HepG2 (cell line): Measurements from ENCODE around the gene NEAT1. TPM values are rescaled to one million over a fixed set of nuclear protein-coding genes. Genes with fewer than 3 reads are reported as not detected.

Experiments used
- ATF4 ChIP-seq, 2 experiments: fragments of 450-650 bp in 1 of 2; sonication (generic) in 1 of 2; formaldehyde crosslinking; IDR thresholded peaks; 2 replicates each; pipeline versions ENCODE4 v1.5.0 to v1.8.0; 2020 to 2022; ENCODE audit warnings: mild to moderate bottlenecking in 1 of 2, missing genetic modification reagents in 1 of 2
- CBX2 ChIP-seq, 2 experiments: fragments of 200-600 bp in 1 of 2; sonication (generic); formaldehyde crosslinking in 1 of 2; IDR thresholded peaks; 2 replicates each; pipeline versions ENCODE4 v1.7.0 to v1.8.1; 2018 to 2022; ENCODE audit warnings: low read depth in 2 of 2, low read length in 1 of 2, mild to moderate bottlenecking in 1 of 2, missing genetic modification reagents in 1 of 2
- CEBPZ ChIP-seq: IDR thresholded peaks from 2 replicates; pipeline ENCODE4 v1.6.1; 2012; ENCODE audit warnings: low read length, improper control_type of control experiment
- FIP1L1 ChIP-seq: fragments of 200-400 bp; formaldehyde crosslinking; IDR thresholded peaks from 2 replicates; pipeline ENCODE4 v1.6.1; 2018; ENCODE audit warnings: low read depth, mild to moderate bottlenecking, low read length, moderate library complexity, borderline replicate concordance; ENCODE audit not compliant: insufficient read depth
- KLF16 ChIP-seq, 2 experiments: sonication (generic) in 1 of 2; formaldehyde crosslinking in 1 of 2; IDR thresholded peaks; 2 replicates each; pipeline versions ENCODE4 v1.6.1 to v1.8.0; 2016 to 2023; ENCODE audit warnings: missing genetic modification reagents in 2 of 2, missing compliant biosample characterization in 1 of 2
- MAX ChIP-seq: IDR thresholded peaks from 2 replicates; pipeline ENCODE4 v1.6.1; 2012; ENCODE audit warnings: inconsistent platforms
- PRDM4 ChIP-seq: sonication (generic); formaldehyde crosslinking; IDR thresholded peaks from 2 replicates; pipeline ENCODE4 v1.9.0; 2021; ENCODE audit warnings: missing genetic modification reagents, borderline replicate concordance
- RBM39 ChIP-seq: fragments of 200-400 bp; formaldehyde crosslinking; IDR thresholded peaks from one replicate; pipeline ENCODE4 v1.6.1; 2018; ENCODE audit warnings: antibody characterized with exemption, mild to moderate bottlenecking, low read depth, low read length; ENCODE audit not compliant: poor library complexity, severe bottlenecking
- SIN3B ChIP-seq: fragments of 150-350 bp; IDR thresholded peaks from 2 replicates; pipeline ENCODE4 v1.6.1; 2014; ENCODE audit warnings: low read length
- SIX4 ChIP-seq: sonication (generic); formaldehyde crosslinking; IDR thresholded peaks from 2 replicates; pipeline ENCODE4 v1.4.0; 2020; ENCODE audit warnings: missing genetic modification reagents
- SMAD3 ChIP-seq: sonication (generic); formaldehyde crosslinking; IDR thresholded peaks from 2 replicates; pipeline ENCODE4 v1.4.0; 2020; ENCODE audit warnings: missing genetic modification reagents
- ZC3H13 ChIP-seq: sonication (generic); formaldehyde crosslinking; IDR thresholded peaks from 2 replicates; pipeline ENCODE4 v1.8.1; 2023; ENCODE audit warnings: mild to moderate bottlenecking, missing genetic modification reagents, moderate library complexity
- ZNF251 ChIP-seq: sonication (generic); formaldehyde crosslinking; IDR thresholded peaks from 2 replicates; pipeline ENCODE4 v1.9.0; 2021; ENCODE audit warnings: mild to moderate bottlenecking, missing genetic modification reagents
- ZNF367 ChIP-seq: sonication (generic); formaldehyde crosslinking; IDR thresholded peaks from 2 replicates; pipeline ENCODE4 v1.4.0; 2020; ENCODE audit warnings: missing genetic modification reagents, borderline replicate concordance
- ZNF572 ChIP-seq: sonication (generic); formaldehyde crosslinking; IDR thresholded peaks from 2 replicates; pipeline ENCODE4 v1.5.1; 2020; ENCODE audit warnings: mild to moderate bottlenecking, missing genetic modification reagents
- ZNF746 ChIP-seq: sonication (generic); formaldehyde crosslinking; IDR thresholded peaks from 2 replicates; pipeline ENCODE4 v1.8.0; 2022; ENCODE audit warnings: mild to moderate bottlenecking, missing genetic modification reagents
- polyA plus RNA-seq, 8 experiments: library from polyadenylated mRNA; depleted of rRNA in 3 of 8; stranded (reverse) in 7 of 8; unstranded in 1 of 8; fragments of >200 nt; fragmentation: Illumina TruSeq in 4 of 8; extraction: Trizol in 4 of 8; gene quantifications; 2 replicates each; pipeline versions ENCODE4 v1.2.1 to v1.2.3, GENCODE V29; 2011 to 2016; ENCODE audit warnings: low read depth in 4 of 8, missing spikeins in 1 of 8, mixed read lengths in 1 of 8; ENCODE audit not compliant: insufficient read depth in 1 of 8
- total RNA-seq, 5 experiments: library from RNA; depleted of rRNA; stranded (reverse); fragments of >200 nt; fragmentation: Illumina TruSeq; extraction: Trizol; gene quantifications; 2 replicates each; pipeline ENCODE4 v1.2.3, GENCODE V29; 2016; ENCODE audit warnings: low read depth in 1 of 5
- TF ChIP-seq, protein P1 (sequence below): sonication (generic); formaldehyde crosslinking; IDR thresholded peaks from 2 replicates; pipeline ENCODE4 v1.4.0; 2020; ENCODE audit warnings: missing genetic modification reagents

Gene NEAT1
- total and polyA plus RNA-seq, 2 of the 13 experiments (the other 11 are each of a cell fraction or from before 2014, with no cell fraction given), result 20.5 to 41.2 TPM

GRCh38 chr11:65425971-65426838 is 3.6 kb downstream of the NEAT1 start (continued):
- peak in 1 of 2 experiments; percentile 84; a peak in 2 of 4 replicates for TF ChIP-seq ATF4 (CRISPR knock-in tag; IDR thresholded peaks at IDR 0.05)
- no peak for TF ChIP-seq SIN3B
- no peak for TF ChIP-seq FIP1L1
- no peak for TF ChIP-seq ZNF367
- TF ChIP-seq, protein P1, sequence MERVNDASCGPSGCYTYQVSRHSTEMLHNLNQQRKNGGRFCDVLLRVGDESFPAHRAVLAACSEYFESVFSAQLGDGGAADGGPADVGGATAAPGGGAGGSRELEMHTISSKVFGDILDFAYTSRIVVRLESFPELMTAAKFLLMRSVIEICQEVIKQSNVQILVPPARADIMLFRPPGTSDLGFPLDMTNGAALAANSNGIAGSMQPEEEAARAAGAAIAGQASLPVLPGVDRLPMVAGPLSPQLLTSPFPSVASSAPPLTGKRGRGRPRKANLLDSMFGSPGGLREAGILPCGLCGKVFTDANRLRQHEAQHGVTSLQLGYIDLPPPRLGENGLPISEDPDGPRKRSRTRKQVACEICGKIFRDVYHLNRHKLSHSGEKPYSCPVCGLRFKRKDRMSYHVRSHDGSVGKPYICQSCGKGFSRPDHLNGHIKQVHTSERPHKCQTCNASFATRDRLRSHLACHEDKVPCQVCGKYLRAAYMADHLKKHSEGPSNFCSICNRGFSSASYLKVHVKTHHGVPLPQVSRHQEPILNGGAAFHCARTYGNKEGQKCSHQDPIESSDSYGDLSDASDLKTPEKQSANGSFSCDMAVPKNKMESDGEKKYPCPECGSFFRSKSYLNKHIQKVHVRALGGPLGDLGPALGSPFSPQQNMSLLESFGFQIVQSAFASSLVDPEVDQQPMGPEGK (CRISPR knock-in tag), result no peak
- TF ChIP-seq MAX, result no peak
- no peak for TF ChIP-seq RBM39
- TF ChIP-seq CBX2 (IDR thresholded peaks at IDR 0.05; ENCODE audit: low read depth, low read length), result no peak
- no peak for TF ChIP-seq CBX2 (CRISPR knock-in tag; IDR thresholded peaks at IDR 0.05; ENCODE audit: low read depth)
- TF ChIP-seq ZNF746 (CRISPR knock-in tag), result no peak
- no peak for TF ChIP-seq SMAD3 (CRISPR knock-in tag)
- TF ChIP-seq ZNF251, result no peak
- no peak for TF ChIP-seq ZNF572 (CRISPR knock-in tag)
- peak; percentile 3; the same call in 1 of the 2 replicates for TF ChIP-seq CEBPZ
- TF ChIP-seq KLF16 (CRISPR knock-in tag; IDR thresholded peaks at IDR 0.05), result no peak; a peak in 1 of 4 replicates
- no peak for TF ChIP-seq PRDM4 (CRISPR knock-in tag)
- TF ChIP-seq SIX4, result no peak
- TF ChIP-seq ZC3H13 (CRISPR knock-in tag), result 0 out of 2 replicates have a peak, but pooled peaks have one; percentile 9
